ENCODE measurements around the gene RHOBTB3. TPM values are rescaled to one million over a fixed set of nuclear protein-coding genes. Genes with fewer than 3 reads are reported as not detected.

RHOBTB3 gene
- total and polyA plus RNA-seq, 2 donors from 2014 or later = 22.5 to 54.5 TPM

DNA sequence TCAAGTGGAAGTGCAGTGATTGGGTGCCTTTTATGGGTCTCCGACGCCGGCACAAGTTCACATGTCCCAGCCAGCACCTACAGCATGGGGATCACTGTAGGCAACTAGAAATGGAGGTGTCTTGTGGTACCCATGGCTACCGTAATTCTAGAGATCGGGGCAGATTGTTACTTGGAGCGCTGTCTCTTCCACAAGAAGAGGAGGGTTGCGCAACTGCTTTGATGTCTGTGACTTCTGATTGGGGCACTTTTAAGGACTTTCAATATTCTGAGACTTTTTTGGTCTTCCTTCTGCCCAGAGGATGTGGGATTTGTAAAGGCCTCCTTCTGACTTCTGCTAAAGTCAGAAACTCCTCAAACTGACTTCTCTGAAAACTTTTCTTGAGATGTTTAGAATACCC lies 49.5 kb downstream of the RHOBTB3 start:
- peaks cover 2 to 21% (median 3%) of the 10 kb centered on the region in 3 donors for H3K4me1 ChIP-seq (ENCODE audit: control insufficient read depth in 2 of 3, insufficient read depth in 2 of 3, low read depth in 1 of 3, low read length in 3 of 3)
- no peak overlapping the region for H3K4me3 ChIP-seq (ENCODE audit: low read length in 3 of 3)
- TF ChIP-seq CTCF (IDR thresholded peaks at IDR 0.05; ENCODE audit: borderline replicate concordance, extremely low read depth, insufficient read depth) = no peak
- peak overlapping the region in 1 of 3 donors; percentile 57 for H3K9ac ChIP-seq (ENCODE audit: low read length in 3 of 3)
- peak overlapping the region; percentile 24 to 35 for H3K27ac ChIP-seq (ENCODE audit: low read depth in 2 of 2, low read length in 2 of 2)
- no peaks in the 10 kb centered on the region for H3K36me3 ChIP-seq (ENCODE audit: control insufficient read depth in 2 of 3, insufficient read depth in 3 of 3, low read length in 3 of 3)
- DNase-seq (no peak), FAIRE-seq (no peak)
- intact Hi-C loops (cut with DNase I) = no loop called here
- H3K9me3 ChIP-seq (ENCODE audit: control insufficient read depth in 2 of 3, insufficient read depth in 1 of 3, low read length in 3 of 3) = no peaks in the 10 kb centered on the region
- no peaks in the 10 kb centered on the region for H3K27me3 ChIP-seq (ENCODE audit: control insufficient read depth, insufficient read depth, low read length)

DNA sequence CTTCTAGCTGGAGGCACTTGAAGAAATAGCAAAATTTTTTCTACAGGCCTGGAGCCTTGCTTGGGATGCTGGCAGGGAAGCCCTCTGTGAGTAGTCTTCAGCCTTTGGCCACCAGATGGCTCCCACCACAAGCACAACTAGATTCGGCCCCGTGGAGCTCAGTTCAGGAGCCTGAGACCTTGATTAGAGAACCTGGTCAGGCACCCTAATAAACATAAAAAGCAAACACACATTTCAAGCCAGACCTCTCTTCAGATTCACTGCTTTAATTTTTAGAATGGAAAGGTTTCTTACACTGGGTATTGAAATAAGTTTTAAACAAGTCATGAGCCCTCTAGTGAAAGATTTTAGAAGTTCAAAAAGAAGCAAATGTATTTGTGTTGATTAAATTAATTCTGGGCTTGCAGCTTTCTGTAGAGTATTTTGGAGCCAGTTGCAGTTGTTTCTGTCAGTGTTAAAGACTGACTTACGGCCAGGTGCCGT lies 50.0 kb downstream of the RHOBTB3 start:
- H3K36me3 ChIP-seq (ENCODE audit: control insufficient read depth in 2 of 3, insufficient read depth in 3 of 3, low read length in 3 of 3) = no peaks in the 10 kb centered on the region
- TF ChIP-seq CTCF (IDR thresholded peaks at IDR 0.05; ENCODE audit: borderline replicate concordance, extremely low read depth, insufficient read depth) = peak; percentile 82
- FAIRE-seq = no peak
- H3K9me3 ChIP-seq (ENCODE audit: control insufficient read depth in 2 of 3, insufficient read depth in 1 of 3, low read length in 3 of 3) = no peaks in the 10 kb centered on the region
- DNase-seq = peak; percentile 78 to 91 (median 88)
- H3K9ac ChIP-seq (ENCODE audit: low read length in 3 of 3) = peak overlapping the region in 1 of 3 donors; percentile 57
- peaks cover 2 to 21% (median 3%) of the 10 kb centered on the region in 3 donors for H3K4me1 ChIP-seq (ENCODE audit: control insufficient read depth in 2 of 3, insufficient read depth in 2 of 3, low read depth in 1 of 3, low read length in 3 of 3)
- peak overlapping the region in 1 of 3 donors; percentile 12 for H3K4me3 ChIP-seq (ENCODE audit: low read length in 3 of 3)
- H3K27ac ChIP-seq (ENCODE audit: low read depth in 2 of 2, low read length in 2 of 2) = peak overlapping the region; percentile 35 to 36
- H3K27me3 ChIP-seq (ENCODE audit: control insufficient read depth, insufficient read depth, low read length) = no peaks in the 10 kb centered on the region
- intact Hi-C loops (cut with DNase I) = no loop called here

DNA sequence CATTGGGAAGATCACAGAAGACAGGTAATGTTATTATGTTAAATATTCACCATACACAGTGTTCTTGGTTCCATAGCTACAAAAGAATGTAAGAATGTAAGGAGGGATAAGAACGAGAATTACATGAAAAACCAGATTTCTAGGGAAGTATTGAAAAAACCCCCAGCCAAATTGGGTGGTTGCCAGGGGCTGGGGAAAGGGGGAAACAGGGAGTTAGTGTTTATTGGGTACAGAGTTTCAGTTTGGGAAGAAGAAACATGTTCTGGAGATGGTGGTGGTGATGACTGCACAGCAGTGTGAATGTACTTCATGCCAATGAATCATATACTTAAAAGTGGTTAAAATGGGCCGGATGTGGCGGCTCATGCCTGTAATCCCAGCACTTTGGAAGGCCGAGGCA lies 51.0 kb downstream of the RHOBTB3 start:
- peaks cover 2 to 21% (median 3%) of the 10 kb centered on the region in 3 donors for H3K4me1 ChIP-seq (ENCODE audit: control insufficient read depth in 2 of 3, insufficient read depth in 2 of 3, low read depth in 1 of 3, low read length in 3 of 3)
- intact Hi-C loops (cut with DNase I) = no loop called here
- FAIRE-seq (no peak), DNase-seq (no peak)
- H3K9ac ChIP-seq (ENCODE audit: low read length in 3 of 3) = no peak overlapping the region
- H3K4me3 ChIP-seq (ENCODE audit: low read length in 3 of 3) = no peak overlapping the region
- no peak overlapping the region for H3K27ac ChIP-seq (ENCODE audit: low read depth in 2 of 2, low read length in 2 of 2)
- H3K9me3 ChIP-seq (ENCODE audit: control insufficient read depth in 2 of 3, insufficient read depth in 1 of 3, low read length in 3 of 3) = no peaks in the 10 kb centered on the region
- no peak for TF ChIP-seq CTCF (IDR thresholded peaks at IDR 0.05; ENCODE audit: borderline replicate concordance, extremely low read depth, insufficient read depth)
- no peaks in the 10 kb centered on the region for H3K36me3 ChIP-seq (ENCODE audit: control insufficient read depth in 2 of 3, insufficient read depth in 3 of 3, low read length in 3 of 3)
- no peaks in the 10 kb centered on the region for H3K27me3 ChIP-seq (ENCODE audit: control insufficient read depth, insufficient read depth, low read length)

DNA sequence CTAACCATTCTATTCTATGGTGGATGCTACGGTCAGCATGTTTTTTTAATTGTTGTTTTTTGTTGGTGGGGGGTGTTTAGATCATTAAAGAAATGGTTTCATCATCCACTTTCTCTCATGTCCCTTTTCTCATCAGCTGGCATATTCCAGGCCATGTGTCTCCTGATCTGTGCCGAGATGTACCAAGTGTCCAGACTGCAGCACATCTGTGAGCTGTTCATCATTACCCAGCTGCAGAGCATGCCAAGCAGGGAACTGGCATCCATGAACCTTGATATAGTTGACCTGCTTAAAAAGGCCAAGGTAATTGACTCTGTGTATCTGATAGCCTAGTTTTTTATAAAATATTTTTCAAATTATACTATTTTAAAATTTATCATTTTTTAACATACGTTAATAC lies 52.5 kb downstream of the RHOBTB3 start:
- Histone ChIP-seq H3K27me3 (ENCODE audit: control insufficient read depth, insufficient read depth, low read length) (no peaks in the 10 kb centered on the region), H3K4me3 (ENCODE audit: low read length in 3 of 3) (no peak overlapping the region), H3K4me1 (ENCODE audit: control insufficient read depth in 2 of 3, insufficient read depth in 2 of 3, low read depth in 1 of 3, low read length in 3 of 3) (peaks cover 2 to 21% (median 3%) of the 10 kb centered on the region in 3 donors), H3K36me3 (ENCODE audit: control insufficient read depth in 2 of 3, insufficient read depth in 3 of 3, low read length in 3 of 3) (no peaks in the 10 kb centered on the region), H3K27ac (ENCODE audit: low read depth in 2 of 2, low read length in 2 of 2) (no peak overlapping the region), H3K9me3 (ENCODE audit: control insufficient read depth in 2 of 3, insufficient read depth in 1 of 3, low read length in 3 of 3) (no peaks in the 10 kb centered on the region), H3K9ac (ENCODE audit: low read length in 3 of 3) (no peak overlapping the region)
- DNase-seq (no peak), FAIRE-seq (no peak)
- TF ChIP-seq CTCF (IDR thresholded peaks at IDR 0.05; ENCODE audit: borderline replicate concordance, extremely low read depth, insufficient read depth) = no peak
- intact Hi-C loops (cut with DNase I) = no loop called here
